Jurkat, Clone E6-1 (cell line): ENCODE results near the gene SNUPN.

ENCODE experiments used
- DNase-seq: peaks from one replicate; pipeline ENCODE4 v3.0.0-alpha.2; 2011; ENCODE audit warnings: low read depth, low spot score
- H3K4me3 ChIP-seq: 2 replicates; pipeline ENCODE4 v1.5.1; 2011; ENCODE audit warnings: mild to moderate bottlenecking, low read length, control low read depth, moderate library complexity

SNUPN gene

DNA sequence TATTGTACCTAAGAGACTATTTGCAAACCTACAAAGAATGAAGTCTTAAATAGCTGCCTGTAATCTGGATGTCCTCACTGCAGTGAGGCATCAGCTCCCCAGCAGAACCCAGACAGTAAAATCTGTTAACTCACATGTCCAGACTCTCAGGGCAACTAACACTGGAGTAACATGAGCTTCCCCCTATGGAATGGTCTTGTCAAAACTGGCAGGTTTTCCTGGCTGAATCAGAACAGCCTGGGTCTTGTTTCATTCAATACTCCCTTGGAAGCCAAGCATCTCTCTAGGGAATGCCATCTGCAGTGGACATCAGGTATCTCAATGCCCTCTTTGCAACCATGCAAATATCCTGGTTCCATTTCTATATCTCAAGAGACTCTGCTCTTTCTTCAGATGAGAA lies 70.8 kb downstream of the SNUPN start:
- no peak overlapping the region for H3K4me3 ChIP-seq
- no peak for DNase-seq

DNA sequence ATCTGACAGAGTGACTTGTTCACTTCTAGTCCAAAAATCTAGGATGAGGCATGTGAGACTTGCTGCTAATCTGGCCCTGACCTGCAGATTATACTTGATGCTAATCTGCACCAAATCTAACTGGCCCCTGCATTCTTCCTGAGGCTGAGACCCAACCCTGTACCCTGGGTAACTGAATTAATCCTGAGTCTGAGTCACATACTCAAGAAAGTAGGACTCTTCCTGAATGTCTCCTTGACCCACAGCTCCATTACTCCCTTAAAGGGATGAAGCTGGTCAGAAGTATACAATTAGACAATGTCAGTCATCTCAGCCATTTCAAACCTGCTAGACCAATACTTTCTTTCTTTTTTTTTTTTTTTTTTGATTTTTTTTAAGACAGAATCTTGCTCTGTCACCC lies 71.9 kb downstream of the SNUPN start:
- H3K4me3 ChIP-seq = no peak overlapping the region
- no peak for DNase-seq

DNA sequence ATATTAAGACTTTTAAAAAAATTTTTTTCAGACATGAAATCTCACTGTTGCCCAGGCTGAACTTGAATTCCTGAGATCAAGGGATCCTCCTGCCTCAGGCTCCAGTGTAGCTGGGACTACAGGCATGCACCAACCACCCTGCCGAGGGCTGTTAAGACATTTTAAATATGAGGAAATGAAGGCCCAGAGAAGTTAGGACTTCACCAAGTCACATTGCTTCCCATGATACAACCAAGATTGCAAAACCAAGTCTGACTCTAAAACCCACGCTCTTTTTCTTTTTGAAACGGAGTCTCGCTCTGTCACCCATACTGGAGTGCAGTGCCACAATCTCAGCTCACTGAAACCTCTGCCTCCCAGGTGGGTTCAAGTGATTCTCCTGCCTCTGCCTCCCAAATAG lies 74.4 kb downstream of the SNUPN start:
- no peak for DNase-seq
- no peak overlapping the region for H3K4me3 ChIP-seq
